Trophoblast cell (in vitro differentiated cells and primary cell): Measurements from ENCODE around the gene DOK4.

Experiments
- DNase-seq, 2 donors: peaks; one replicate each; pipeline ENCODE4 v3.0.0-alpha.2; 2016
- H2AFZ ChIP-seq: 2 replicates; pipeline ENCODE4 v1.6.1; 2013; ENCODE audit warnings: low read length, moderate library complexity, mild to moderate bottlenecking; ENCODE audit not compliant: insufficient read depth, poor library complexity
- H2AK5ac ChIP-seq: 2 replicates; pipeline ENCODE4 v1.6.1; 2013; ENCODE audit warnings: mild to moderate bottlenecking, low read length
- H2BK120ac ChIP-seq: 2 replicates; pipeline ENCODE4 v1.6.1; 2013; ENCODE audit warnings: low read length, mild to moderate bottlenecking, moderate library complexity; ENCODE audit not compliant: insufficient read depth, poor library complexity
- H2BK12ac ChIP-seq: 2 replicates; pipeline ENCODE4 v1.6.1; 2013; ENCODE audit warnings: mild to moderate bottlenecking, low read length, moderate library complexity
- H2BK5ac ChIP-seq: 2 replicates; pipeline ENCODE4 v1.6.1; 2013; ENCODE audit warnings: low read length, low read depth, moderate library complexity, mild to moderate bottlenecking; ENCODE audit not compliant: poor library complexity
- H3K14ac ChIP-seq: 2 replicates; pipeline ENCODE4 v1.6.1; 2013; ENCODE audit warnings: mild to moderate bottlenecking, low read length
- H3K18ac ChIP-seq: 2 replicates; pipeline ENCODE4 v1.6.1; 2013; ENCODE audit warnings: mild to moderate bottlenecking, low read length
- H3K23ac ChIP-seq: 2 replicates; pipeline ENCODE4 v1.6.1; 2013; ENCODE audit warnings: low read length
- H3K27ac ChIP-seq: 2 replicates; pipeline ENCODE4 v1.5.1; 2013; ENCODE audit warnings: low read depth, mild to moderate bottlenecking, inconsistent platforms, low read length, moderate library complexity
- H3K27me3 ChIP-seq: 2 replicates; pipeline ENCODE4 v1.6.1; 2013; ENCODE audit warnings: inconsistent platforms, mild to moderate bottlenecking, low read length, moderate library complexity; ENCODE audit not compliant: insufficient read depth
- H3K36me3 ChIP-seq, 2 experiments: 1 replicate in 1 of 2; 2 replicates in 1 of 2; pipeline ENCODE4 v1.6.1; 2013; ENCODE audit warnings: low read length in 2 of 2, mild to moderate bottlenecking in 2 of 2, moderate library complexity in 1 of 2; ENCODE audit not compliant: insufficient read depth in 2 of 2, control insufficient read depth in 1 of 2
- H3K4ac ChIP-seq: 2 replicates; pipeline ENCODE4 v1.6.1; 2013; ENCODE audit warnings: low read depth, mild to moderate bottlenecking, low read length, moderate library complexity
- H3K4me1 ChIP-seq, 2 experiments: 1 replicate in 1 of 2; 2 replicates in 1 of 2; pipeline ENCODE4 v1.6.1; 2013; ENCODE audit warnings: low read length in 2 of 2, mild to moderate bottlenecking in 2 of 2, moderate library complexity in 1 of 2; ENCODE audit not compliant: insufficient read depth in 2 of 2, control insufficient read depth in 1 of 2
- H3K4me2 ChIP-seq: 2 replicates; pipeline ENCODE4 v1.6.1; 2013; ENCODE audit warnings: inconsistent platforms, mild to moderate bottlenecking, low read length, moderate library complexity
- H3K4me3 ChIP-seq: 2 replicates; pipeline ENCODE4 v1.5.1; 2013; ENCODE audit warnings: mild to moderate bottlenecking, low read depth, low read length, inconsistent platforms
- H3K79me1 ChIP-seq: one replicate; pipeline ENCODE4 v1.6.1; 2013; ENCODE audit warnings: low read length
- H3K79me2 ChIP-seq: 2 replicates; pipeline ENCODE4 v1.6.1; 2013; ENCODE audit warnings: low read length, mild to moderate bottlenecking; ENCODE audit not compliant: control insufficient read depth, insufficient read depth, poor library complexity
- H3K9ac ChIP-seq: 2 replicates; pipeline ENCODE4 v1.6.1; 2013; ENCODE audit warnings: mild to moderate bottlenecking, low read length
- H3K9me3 ChIP-seq: 2 replicates; pipeline ENCODE4 v1.6.1; 2013; ENCODE audit warnings: low read depth, mild to moderate bottlenecking, control low read depth, inconsistent platforms, low read length; ENCODE audit not compliant: insufficient read depth
- H4K12ac ChIP-seq: 2 replicates; pipeline ENCODE4 v1.6.1; 2013; ENCODE audit warnings: low read depth, mild to moderate bottlenecking, low read length, moderate library complexity
- H4K8ac ChIP-seq: 2 replicates; pipeline ENCODE4 v1.6.1; 2013; ENCODE audit warnings: low read depth, mild to moderate bottlenecking, low read length, moderate library complexity
- H4K91ac ChIP-seq: one replicate; pipeline ENCODE4 v1.6.1; 2013; ENCODE audit warnings: low read depth, mild to moderate bottlenecking, low read length, moderate library complexity
- WGBS: extraction: QIAGEN DNeasy Blood & Tissue Kit; methylation state at CpG from one replicate; pipeline ENCODE4 v1.1.7; 2013; ENCODE audit warnings: missing lambda C conversion rate; ENCODE audit not compliant: insufficient read length, insufficient coverage; ENCODE audit errors: extremely low coverage; 5-methylcytosine and 5-hydroxymethylcytosine counted together

DOK4 gene

DNA sequence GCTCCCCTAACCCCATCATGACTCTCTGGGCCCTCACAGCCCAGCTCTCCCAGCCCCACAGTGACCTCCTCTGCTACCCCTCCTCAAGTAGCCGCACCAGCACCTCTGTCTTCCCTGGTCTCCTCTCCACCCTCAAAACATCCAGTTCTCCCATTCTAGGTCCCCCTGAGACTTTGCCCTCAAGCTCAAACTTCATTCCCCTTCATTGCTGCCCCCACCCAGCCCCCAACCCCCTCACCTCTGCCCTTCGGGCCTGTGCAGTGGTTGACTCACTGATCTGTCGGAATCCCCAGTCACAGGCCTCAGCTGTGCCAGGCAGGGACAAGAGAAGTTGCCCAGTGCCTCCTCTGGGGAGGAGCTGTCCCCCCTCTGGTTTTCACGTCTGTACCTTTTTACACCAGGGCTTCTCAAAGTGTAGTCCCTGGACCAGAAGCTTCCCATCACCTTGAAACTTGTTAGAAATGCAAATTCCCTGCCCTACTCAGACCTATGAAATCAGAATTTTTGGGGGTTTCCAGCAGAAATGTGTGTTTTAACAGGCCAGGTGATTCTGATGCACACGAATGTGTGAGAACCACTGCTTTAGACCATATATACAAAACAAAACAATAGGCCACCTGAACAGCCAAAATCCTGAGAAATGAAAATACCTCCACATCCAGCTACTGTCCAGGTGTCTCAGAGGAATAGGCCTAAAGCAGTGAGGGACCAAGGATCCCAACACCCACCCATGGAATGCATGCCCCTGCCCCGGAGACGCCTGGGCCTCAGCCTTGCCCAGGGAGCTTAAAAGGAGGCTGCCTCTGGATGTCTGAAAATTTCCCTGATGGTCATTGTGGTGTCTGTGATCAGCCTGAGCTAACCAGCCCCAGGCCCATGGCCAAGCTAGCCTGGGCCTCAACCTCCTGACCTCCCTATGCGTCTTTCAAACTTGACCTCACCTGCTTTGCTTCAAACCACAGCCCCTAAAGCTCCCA is 853 bp upstream of the DOK4 start:
- H3K27me3 ChIP-seq = no peaks in the 10 kb centered on the region
- H2BK120ac ChIP-seq = peak overlapping the region; percentile 40
- H3K4ac ChIP-seq = peak overlapping the region; percentile 31
- WGBS = no CpG with 5 or more reads among the region's 8 CpGs
- H3K79me2 ChIP-seq = peaks cover 40% of the 10 kb centered on the region
- peaks cover 25 to 42% of the 10 kb centered on the region in 2 experiments for H3K4me1 ChIP-seq
- H3K4me3 ChIP-seq = no peak overlapping the region
- H2BK12ac ChIP-seq = peak overlapping the region; percentile 71
- H3K18ac ChIP-seq = peak overlapping the region; percentile 83
- H4K8ac ChIP-seq = peak overlapping the region; percentile 32
- H3K79me1 ChIP-seq = peaks cover 46% of the 10 kb centered on the region
- no peak for DNase-seq
- H4K12ac ChIP-seq = no peak overlapping the region
- peak overlapping the region; percentile 49 for H2AK5ac ChIP-seq
- peak overlapping the region; percentile 73 for H4K91ac ChIP-seq
- H3K36me3 ChIP-seq = peaks cover 27 to 31% of the 10 kb centered on the region in 2 experiments
- peak overlapping the region; percentile 70 for H3K14ac ChIP-seq
- no peak overlapping the region for H3K9ac ChIP-seq
- peak overlapping the region; percentile 67 for H3K27ac ChIP-seq
- H2BK5ac ChIP-seq = peak overlapping the region; percentile 59
- H3K9me3 ChIP-seq = peaks cover 2% of the 10 kb centered on the region
- H3K4me2 ChIP-seq = peak overlapping the region; percentile 70
- no peak overlapping the region for H3K23ac ChIP-seq
- H2AFZ ChIP-seq = peak overlapping the region; percentile 17

DNA sequence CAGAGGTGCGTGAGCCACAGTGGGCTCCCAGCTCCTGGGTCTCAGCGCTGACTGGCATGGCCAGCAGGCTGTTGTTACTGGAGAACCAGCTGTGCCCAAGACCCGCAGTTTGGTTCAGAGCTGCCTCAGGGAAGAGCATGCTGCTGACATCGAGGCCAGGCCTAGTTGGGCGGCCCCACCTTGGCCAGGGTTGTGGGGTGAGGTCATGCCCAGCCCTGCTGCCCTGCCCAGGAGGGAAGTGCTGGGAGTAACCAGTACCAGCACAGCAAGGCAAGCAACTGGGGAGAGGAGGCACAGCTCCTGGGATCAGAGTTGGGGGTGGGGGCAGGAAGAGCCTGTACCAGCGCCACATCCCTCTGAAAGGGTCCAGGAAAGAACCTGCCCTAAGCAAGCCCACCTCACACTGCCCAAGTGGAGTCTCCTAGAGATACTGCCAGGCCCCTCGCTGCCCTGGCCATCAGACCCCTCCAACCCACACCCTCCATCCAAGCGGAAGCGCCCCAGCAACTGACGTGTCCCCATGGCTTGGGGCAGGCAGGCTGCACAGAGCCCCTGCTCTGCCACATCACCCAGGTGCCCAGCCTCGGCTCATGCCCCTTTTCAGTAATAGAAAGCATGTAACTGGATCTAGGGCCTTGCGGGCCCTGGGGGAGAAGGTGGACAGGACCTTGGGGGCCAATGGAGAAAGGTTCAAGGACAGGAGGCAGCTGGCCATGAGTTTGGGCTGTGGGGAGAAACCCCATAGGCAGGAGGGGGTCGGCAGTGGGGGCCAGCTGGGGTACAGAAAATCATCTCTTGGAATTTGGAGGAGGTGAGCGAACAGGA is 990 bp downstream of the DOK4 start:
- WGBS = no CpG with 5 or more reads among the region's 14 CpGs

DNA sequence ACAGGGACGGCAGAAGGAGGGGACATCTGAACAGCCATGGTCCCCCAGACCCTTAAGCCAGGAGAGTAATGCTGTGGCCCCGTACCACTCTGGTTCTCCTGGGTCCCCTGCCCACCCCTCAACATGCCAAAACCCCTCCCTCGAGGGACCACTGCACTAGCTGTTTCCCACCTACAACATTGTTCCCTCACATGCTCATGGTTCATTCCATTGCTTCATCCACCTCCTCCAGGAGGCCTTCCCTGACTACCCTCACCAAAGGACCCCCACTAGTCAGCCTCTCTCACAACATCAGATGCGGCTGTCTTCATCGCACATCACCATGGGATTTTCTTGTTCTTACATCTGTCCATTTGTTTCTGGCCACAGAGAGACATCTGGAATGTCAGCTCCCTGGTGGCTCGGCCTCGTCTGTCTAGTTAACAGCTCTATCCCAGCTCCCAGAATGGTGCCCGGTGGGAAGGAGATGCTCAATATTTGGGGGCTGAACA is 1.7 kb downstream of the DOK4 start:
- Histone ChIP-seq H3K36me3 (peaks cover 43 to 52% of the 10 kb centered on the region in 2 experiments), H3K23ac (peak overlapping the region; percentile 0), H3K79me2 (peaks cover 54% of the 10 kb centered on the region), H2BK120ac (peak overlapping the region; percentile 63), H3K4ac (peak overlapping the region; percentile 99), H4K91ac (peak overlapping the region; percentile 87), H4K12ac (peak overlapping the region; percentile 31), H3K9me3 (peaks cover 2% of the 10 kb centered on the region), H3K4me2 (peak overlapping the region; percentile 88), H2AK5ac (peak overlapping the region; percentile 21), H3K4me3 (peak overlapping the region; percentile 81), H2BK5ac (peak overlapping the region; percentile 97), H3K18ac (peak overlapping the region; percentile 75), H3K9ac (peak overlapping the region; percentile 95), H2BK12ac (peak overlapping the region; percentile 38), H3K27ac (peak overlapping the region; percentile 89), H3K14ac (peak overlapping the region; percentile 94), H3K27me3 (no peaks in the 10 kb centered on the region), H2AFZ (peak overlapping the region; percentile 28), H4K8ac (peak overlapping the region; percentile 87), H3K79me1 (peaks cover 63% of the 10 kb centered on the region), H3K4me1 (peaks cover 42 to 63% of the 10 kb centered on the region in 2 experiments)
- WGBS = no CpG with 5 or more reads among the region's 8 CpGs
- DNase-seq = no peak

More for the DNA sequence above, 990 bp downstream of the DOK4 start:
- H2BK12ac ChIP-seq = peak overlapping the region; percentile 38
- H2AFZ ChIP-seq = peak overlapping the region; percentile 28
- peak overlapping the region; percentile 21 for H2AK5ac ChIP-seq
- peak overlapping the region; percentile 89 for H3K27ac ChIP-seq
- H2BK120ac ChIP-seq = peak overlapping the region; percentile 63
- H3K23ac ChIP-seq = peak overlapping the region; percentile 62
- H4K12ac ChIP-seq = peak overlapping the region; percentile 31
- H4K91ac ChIP-seq = peak overlapping the region; percentile 87
- peaks cover 51% of the 10 kb centered on the region for H3K79me2 ChIP-seq
- no peak for DNase-seq
- H4K8ac ChIP-seq = peak overlapping the region; percentile 87
- peak overlapping the region; percentile 88 for H3K4me2 ChIP-seq
- peak overlapping the region; percentile 95 for H3K9ac ChIP-seq
- peak overlapping the region; percentile 99 for H3K4ac ChIP-seq
- H3K4me3 ChIP-seq = peak overlapping the region; percentile 81
- peaks cover 40 to 45% of the 10 kb centered on the region in 2 experiments for H3K36me3 ChIP-seq
- peak overlapping the region; percentile 97 for H2BK5ac ChIP-seq
- peak overlapping the region; percentile 75 for H3K18ac ChIP-seq
- peaks cover 38 to 55% of the 10 kb centered on the region in 2 experiments for H3K4me1 ChIP-seq
- no peaks in the 10 kb centered on the region for H3K27me3 ChIP-seq
- H3K79me1 ChIP-seq = peaks cover 57% of the 10 kb centered on the region
- peak overlapping the region; percentile 94 for H3K14ac ChIP-seq
- peaks cover 2% of the 10 kb centered on the region for H3K9me3 ChIP-seq
